Measurements from ENCODE around the gene TENM4.

The TENM4 gene

GRCh38 chr11:79304599-79305212, 136.1 kb downstream of the TENM4 start:
- DNase-seq (ENCODE audit: low read depth, low spot score): no peak

- no peak for DNase-seq (ENCODE audit: low read depth, low spot score)
Observed at GRCh38 chr11:79296141-79296540, 144.7 kb downstream of the TENM4 start.

DNA sequence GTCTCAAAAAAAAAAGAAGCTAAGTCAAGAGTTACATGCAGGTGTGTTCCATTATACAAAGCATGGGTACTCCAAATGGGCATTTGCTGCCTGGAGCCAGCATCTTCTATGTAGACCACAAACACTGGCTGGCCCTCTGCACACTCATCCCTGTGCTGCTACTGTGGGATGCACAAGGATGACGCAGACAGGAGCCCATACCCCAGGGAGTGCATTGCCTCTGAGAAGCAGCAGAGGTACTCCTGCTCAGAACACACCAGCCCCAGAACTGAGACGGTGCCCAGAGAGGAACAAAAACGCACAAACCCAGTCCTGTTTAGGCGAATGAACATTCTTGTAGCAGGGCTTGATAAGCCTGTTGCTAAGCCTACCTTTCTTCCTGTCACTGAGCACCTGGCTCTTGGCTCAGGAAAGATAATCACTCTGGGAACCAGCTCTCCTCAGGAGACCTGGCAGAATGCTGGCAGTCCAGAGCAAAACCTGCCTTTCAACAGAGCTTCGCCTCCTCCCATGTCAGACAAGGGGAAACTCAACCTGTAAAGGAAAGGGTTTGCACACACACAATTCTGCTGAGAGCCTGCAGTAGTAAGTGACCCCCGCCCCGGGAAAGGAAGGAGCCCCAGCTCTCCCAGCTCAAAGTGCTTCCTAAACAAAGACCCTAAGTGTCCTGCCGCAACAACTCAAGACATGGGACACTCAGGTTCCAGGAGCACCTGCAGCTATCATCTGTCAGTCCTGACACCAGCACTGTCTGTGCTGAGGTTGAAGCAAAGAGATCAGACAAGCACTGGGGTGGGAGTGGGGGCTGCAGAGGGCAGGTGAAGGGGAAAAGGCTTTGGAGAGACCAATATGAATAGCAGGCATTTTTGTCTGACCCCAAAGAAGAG, 145.7 kb downstream of the TENM4 start:
- no peak for DNase-seq (ENCODE audit: low read depth, low spot score)

GRCh38 chr11:79291948-79292347, 148.9 kb downstream of the TENM4 start:
- DNase-seq (ENCODE audit: low read depth, low spot score): no peak

- DNase-seq (ENCODE audit: low read depth, low spot score): no peak
Observed at GRCh38 chr11:79290761-79291160, 150.1 kb downstream of the TENM4 start.

- DNase-seq (ENCODE audit: low read depth, low spot score): no peak
Observed at GRCh38 chr11:79287952-79288351, 152.9 kb downstream of the TENM4 start.

GRCh38 chr11:79285756-79286155, 155.1 kb downstream of the TENM4 start:
- no peak for DNase-seq (ENCODE audit: low read depth, low spot score)

DNA sequence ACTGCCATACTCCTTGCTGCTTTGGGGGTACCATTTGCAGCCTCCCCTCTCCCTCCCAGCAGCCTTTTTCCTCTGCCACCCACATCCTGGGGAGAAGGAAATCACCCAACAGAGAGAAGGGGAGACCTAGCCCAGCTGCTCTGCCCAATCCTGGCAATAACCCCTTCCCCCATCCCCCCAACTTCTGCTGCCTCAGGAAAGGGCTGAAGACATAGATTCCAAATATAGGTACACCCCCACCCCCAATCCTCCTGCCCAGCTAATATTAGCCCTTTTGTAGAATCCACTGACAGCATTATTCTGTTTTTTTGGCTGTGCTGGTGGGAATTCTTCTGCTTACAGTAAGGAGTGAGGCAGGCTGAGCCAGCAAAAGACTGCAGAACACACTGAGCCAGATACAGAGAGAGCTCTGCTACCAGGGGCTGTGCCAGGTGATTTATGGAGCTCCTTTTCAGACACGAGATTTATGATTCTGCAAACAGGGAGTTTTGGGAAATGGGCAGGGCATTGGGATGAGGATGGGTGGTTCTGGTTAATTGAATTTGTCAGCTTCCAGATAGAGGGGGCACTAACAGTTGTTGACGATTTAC, 164.0 kb downstream of the TENM4 start:
- no peak for DNase-seq (ENCODE audit: low read depth, low spot score)

- DNase-seq (ENCODE audit: low read depth, low spot score): no peak
Observed at GRCh38 chr11:79274636-79275331, 166.0 kb downstream of the TENM4 start.

DNA sequence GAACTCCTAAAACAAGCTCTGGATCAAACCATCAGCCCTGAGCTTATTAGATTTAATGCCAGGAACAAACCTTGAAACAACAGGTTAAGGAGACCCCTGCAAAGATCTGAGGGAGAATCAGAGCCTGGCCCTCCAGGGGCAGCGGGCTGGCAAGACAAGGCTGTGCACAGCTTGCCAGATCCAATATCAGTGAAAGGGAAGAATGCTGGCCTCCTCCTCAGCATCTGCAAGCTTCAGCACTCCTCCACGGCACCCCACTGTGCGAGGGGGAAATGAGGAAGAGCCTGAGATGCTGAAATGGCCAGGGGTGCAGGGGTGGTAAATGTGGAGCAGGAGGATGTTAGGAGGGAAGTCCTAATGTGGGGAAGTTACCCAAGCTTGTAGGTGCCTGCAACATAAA, 167.0 kb downstream of the TENM4 start:
- no peak for DNase-seq (ENCODE audit: low read depth, low spot score)

DNA sequence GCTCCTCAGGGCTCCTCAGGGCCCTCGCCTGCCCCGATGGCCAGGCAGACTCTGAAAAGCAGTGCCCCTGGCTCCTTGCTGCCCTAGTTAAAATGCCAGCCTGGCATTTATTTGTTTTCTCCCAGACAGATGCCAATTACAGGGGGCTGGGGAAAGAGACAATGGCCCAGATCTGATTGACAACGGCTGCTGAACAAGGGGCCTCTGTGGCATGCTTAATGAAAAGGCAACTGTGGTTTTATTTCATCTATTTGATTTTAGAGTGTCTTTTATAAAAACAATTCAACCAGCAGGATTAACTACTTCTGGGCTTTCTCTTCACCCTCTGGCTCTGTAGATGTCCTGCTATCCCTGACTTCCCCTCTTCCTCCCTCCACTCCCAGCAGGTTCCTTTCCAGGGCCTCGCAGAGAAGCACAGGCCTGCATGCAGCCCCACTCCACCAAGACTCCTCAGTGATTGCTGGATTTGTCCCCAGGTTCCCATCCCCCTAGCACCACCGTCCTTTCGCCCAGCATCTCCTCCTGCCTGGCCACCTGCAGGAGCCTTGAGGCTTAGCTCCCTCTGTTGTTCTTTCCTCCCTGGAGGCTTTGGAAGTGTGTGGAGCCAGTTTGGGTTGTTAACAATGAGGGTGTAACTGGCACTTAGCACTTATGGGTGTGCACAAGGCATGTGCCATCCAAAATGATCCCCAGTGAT, 171.1 kb downstream of the TENM4 start:
- peak; percentile 20 for DNase-seq (ENCODE audit: low read depth, low spot score)

- DNase-seq (ENCODE audit: low read depth, low spot score): no peak
Observed at GRCh38 chr11:79266396-79266795, 174.4 kb downstream of the TENM4 start.

DNA sequence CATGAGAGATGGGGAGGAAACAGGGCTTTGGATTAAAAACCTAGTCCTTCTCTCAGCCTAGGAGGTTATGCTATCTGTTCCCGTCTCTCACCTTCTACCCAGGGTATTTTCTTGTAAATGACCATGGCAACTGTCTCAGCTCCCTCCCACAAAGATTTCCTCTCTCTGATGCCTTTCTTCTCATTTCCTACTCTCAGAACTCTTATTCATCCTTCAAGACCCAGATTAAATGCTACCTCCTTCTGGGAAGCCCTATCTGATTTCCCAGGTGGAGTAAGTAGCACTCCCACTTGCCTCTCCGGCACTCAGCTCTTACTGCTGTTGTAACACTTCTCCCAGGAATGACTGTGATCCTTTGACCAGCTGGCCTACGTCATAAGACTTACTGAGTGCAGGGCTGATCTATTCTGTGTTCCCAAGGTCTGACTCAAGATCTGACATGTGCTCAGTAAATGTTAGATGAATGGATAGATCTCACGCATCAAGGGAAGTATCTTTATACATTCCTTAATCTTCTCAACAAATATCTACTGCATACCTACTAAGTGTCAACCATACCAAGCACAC, 175.0 kb downstream of the TENM4 start:
- no peak for DNase-seq (ENCODE audit: low read depth, low spot score)

GRCh38 chr11:79264284-79264683, 176.5 kb downstream of the TENM4 start:
- DNase-seq (ENCODE audit: low read depth, low spot score): no peak

GRCh38 chr11:79263001-79263400, 177.8 kb downstream of the TENM4 start:
- no peak for DNase-seq (ENCODE audit: low read depth, low spot score)

- DNase-seq (ENCODE audit: low read depth, low spot score): no peak
Observed at GRCh38 chr11:79262221-79262620, 178.6 kb downstream of the TENM4 start.

DNA sequence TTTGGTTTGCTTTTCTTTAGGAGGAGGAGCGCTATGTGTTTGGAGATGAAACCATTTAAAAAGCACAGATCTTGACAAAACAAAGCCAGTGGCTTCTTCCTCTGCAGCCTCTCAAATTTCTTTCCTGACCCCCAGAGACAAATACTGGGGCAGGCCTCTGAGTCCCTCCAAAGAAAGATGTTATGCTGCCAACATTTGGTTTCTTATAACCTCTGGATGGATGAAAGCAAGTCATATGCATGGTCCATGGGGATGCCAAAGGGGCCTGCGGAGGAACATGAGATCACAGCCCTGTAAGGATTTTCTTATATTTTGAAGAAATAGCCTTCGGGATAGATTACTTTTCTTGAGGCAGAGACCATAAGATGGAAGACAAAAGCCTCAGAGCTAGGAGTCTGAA, 179.1 kb downstream of the TENM4 start:
- no peak for DNase-seq (ENCODE audit: low read depth, low spot score)

- no peak for DNase-seq (ENCODE audit: low read depth, low spot score)
Observed at GRCh38 chr11:79259800-79260199, 181.0 kb downstream of the TENM4 start.

DNA sequence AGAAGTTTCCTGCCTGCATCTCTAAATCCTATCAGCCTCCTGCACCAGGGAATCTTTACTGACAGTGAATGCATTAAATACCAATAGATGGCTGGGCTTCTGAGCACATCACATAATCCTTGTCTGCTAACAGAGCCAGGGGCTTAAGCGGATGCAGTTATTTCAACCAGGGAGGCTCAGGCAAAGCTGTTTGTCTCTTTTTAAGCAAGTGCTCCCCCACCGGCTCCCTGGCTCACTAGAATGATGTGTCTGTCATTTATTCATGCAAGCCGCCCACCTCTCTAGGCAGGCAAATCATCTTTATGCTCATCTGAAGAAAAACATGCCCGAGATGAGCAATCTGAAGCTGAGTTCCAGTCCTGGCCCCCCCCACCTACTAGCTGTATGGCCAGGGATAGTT, 182.3 kb downstream of the TENM4 start:
- no peak for DNase-seq (ENCODE audit: low read depth, low spot score)

DNA sequence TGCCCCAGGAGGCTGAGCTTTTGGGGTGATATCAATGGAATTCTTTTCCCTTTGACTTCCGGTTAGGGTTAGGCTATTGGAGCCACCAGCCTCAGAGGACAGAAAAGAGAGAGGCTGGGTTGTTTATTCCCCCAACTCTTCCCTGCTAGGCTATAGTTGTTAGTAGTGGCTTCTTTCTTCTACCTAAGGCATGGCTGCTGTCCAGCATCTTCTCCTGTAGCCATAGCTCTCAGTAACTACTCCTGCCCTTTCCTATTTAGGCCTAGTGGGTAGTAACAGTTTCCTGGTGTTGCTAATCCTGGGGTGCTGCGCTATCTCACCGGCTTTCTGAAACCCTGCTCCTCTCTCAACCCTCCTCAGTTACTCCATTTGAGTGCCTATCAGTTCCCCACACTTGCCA, 184.9 kb downstream of the TENM4 start:
- no peak for DNase-seq (ENCODE audit: low read depth, low spot score)

DNA sequence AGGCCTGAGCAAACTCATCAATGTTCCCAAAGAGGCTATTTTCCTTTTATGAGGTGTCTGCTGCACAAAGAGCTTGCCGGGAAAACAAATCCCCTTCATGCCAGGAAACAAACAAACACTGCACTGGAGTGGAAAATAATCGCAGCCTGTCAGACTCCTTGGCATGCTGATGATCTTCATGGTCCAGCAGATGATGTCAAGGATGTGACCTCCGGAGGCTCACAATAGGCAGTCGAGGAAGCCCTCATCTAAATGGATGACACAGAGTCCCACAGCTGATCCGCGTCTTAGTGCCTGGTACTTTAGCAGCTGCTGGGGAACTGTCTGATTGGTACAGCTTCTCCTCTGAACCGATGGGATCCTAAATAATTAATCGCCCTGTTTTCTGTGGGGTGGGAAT, 187.6 kb downstream of the TENM4 start:
- no peak for DNase-seq (ENCODE audit: low read depth, low spot score)

Measured in iPS DF 19.7 (cell line).